ENCODE results near the gene GRM4.

GRM4 gene

DNA sequence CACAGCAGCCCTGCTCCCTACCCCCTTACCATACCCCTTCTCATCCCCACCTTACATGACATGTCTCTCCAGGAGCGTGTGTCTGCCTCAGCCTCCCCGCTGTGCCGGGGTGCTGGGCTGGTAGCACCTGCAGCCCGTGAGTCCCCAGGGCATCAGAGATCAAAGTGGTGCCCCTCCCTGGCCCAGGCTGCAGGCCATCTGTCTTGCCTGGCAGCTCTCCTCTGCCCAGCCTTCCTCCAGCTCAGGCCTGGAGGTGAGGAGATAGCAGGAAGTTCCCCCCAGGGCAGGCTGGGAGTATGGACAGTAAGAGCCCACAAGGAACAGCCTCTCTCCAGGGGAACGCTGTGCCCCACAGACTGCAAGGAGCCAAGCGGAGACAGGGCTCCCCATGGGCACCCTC is 35.3 kb downstream of the GRM4 start:
- no peak for DNase-seq (ENCODE audit: low read depth in 4 of 4, low spot score in 1 of 4)

DNA sequence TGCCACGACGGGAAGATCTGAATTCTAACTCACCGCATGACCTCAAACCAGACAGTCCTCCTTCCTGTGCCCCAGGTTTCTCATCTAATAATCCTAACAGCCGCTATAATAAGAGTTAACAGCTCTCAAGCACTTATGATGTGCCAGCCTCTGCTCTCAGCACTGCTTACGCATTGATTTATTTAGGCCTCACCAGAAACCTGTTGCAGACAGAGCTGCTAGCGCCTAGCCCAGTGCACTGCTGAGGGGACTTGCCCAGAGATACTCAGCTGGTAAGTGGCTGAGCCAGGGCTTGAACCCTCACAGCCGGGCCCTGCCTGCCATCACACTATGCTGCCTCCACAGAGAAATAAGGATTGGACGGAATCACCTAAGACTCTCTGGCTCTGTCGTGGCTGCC is 37.7 kb downstream of the GRM4 start:
- DNase-seq (ENCODE audit: low read depth in 4 of 4, low spot score in 1 of 4) = no peak

DNA sequence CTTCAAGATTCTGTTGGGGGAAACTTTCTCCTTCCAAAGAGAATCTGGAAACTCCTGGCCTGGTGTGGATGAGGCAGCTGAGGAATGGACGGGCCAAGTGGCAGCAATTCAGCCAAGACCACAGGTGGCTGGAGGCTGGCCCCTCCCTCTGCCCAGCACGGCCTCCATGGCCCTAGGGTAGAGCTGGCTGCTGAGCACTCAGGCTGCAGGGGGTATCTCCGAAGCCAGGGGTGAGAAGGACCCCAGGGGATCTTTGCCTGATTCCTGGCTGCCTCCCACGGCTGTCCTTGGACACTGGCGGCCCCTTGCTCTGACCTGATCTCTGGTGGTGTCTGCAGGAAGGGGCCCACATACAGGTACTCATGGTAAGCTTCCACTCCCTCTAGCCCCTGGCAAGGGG is 39.0 kb downstream of the GRM4 start:
- DNase-seq (ENCODE audit: low read depth in 4 of 4, low spot score in 1 of 4) = no peak

DNA sequence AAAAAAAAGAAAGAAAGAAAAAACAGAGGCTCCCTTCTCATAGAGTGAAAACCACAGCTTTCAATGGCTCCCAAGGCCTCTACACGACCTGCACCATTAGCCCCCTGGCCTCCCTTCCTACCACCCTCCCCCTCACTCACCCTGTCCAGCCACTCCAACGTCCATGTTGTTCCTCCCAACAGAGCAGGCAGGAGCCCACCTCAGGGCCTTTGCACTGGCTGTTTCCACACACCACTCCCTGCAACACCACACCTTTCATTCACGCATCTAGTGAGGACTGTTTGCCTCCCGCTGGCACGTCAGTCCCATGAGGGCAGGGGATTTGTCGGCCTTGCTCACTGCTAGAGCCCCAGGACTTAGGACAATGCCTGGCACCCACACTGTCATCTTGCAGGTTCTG is 39.5 kb downstream of the GRM4 start:
- no peak for DNase-seq (ENCODE audit: low read depth in 4 of 4, low spot score in 1 of 4)

DNA sequence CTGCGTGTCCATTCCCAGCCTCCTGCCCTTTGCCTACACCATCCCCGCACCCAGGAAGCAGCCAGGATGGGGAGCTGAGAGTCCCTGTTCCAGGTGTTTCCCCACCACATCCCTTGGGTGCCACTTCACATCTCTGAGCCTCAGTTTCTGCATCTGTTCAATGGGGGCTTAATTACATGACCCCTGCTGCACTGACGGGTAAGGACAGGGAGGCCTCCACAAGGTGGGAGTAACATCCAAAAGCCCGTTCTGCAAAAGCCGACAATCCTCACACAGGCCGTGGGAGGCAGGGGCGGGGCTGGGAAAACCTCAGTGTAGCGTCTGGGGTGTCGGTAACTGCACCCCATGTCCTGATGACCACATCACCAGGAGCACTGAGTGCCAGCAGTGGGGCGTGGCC is 41.3 kb downstream of the GRM4 start:
- DNase-seq (ENCODE audit: low read depth in 4 of 4, low spot score in 1 of 4) = no peak

DNA sequence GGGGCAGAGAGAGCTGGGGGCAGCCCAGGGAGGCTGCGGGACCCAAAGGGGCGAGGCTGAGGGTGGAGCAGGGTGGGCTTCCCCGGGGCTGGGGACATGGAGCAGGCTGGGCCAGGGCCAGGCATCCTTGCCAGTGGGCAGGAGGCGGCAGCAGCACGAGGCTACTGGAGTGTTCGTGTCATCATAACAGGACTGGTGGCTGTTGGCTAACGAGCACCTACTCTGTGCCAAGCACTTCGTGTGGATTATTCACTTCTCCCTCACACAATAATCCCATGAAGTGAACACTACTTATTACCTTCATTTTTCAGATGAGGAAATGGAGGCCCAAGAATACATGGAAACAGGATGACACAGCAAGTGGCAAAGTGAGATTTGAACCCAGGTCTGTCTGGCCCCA is 41.7 kb downstream of the GRM4 start:
- DNase-seq (ENCODE audit: low read depth in 4 of 4, low spot score in 1 of 4) = no peak

DNA sequence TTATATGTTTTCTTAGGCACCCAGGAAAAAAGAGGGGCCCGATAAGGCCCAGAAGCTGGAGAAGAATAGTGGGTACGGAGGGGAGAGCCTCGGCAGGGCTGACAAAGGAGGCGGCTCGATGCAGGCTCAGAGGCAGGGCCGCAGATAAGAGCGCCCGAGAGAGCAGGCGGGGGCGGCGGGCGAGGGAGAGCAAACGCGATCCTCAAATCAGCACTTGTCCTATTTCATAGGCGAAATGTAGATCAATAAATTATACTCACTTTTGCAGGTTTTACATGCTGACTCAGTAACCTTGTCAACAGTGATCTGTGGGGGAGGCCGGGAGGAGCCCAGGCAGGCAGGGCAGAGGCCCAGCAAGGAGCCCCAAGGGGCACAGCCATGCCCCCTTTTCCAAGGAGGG is 42.6 kb downstream of the GRM4 start:
- DNase-seq (ENCODE audit: low read depth in 4 of 4, low spot score in 1 of 4) = no peak

DNA sequence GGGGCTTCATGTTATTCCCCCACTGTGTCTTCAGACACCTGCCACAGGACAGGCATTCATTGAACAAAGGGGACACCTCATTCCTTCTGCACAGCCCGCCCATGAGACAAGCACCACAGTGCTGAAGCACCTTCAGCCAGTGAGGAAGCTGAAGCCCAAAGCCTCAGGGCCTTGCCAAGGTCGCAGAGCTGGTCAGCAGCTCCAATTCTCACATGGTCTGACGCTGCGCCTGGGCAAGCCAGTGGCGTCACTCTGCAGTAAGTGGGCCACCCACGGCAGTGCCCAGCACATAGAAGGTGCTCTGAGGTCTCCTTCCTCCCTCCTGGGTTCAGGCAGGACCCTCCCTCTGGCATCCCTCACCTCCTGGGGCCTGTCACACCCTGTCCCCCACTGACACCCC is 43.2 kb downstream of the GRM4 start:
- no peak for DNase-seq (ENCODE audit: low read depth in 4 of 4, low spot score in 1 of 4)

DNA sequence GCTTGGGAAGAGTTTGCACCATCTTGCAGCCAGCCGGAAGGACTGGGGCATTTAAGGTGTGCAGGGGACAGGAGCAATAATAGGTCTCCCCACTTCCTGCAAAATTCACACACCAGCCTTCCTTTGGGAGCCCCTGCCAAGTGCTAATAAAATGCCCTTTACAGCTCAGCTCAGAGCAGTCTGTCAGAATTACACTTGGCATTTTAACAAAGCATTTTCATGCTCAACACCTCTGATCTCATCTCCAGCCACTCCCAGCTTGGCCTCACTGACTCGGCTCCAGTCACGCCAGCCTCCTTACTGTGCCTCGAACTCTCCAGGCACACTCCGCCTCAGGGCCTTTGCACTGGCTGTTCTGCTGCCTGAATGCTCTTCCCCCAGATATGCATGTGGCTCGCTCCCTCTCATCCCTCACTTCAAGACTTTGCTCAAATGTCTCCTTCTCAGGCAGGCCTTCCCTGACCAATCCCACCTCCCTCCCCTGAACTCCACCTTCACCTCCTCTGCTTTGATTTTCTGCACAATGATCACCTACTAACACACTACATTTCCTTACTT is 43.7 kb downstream of the GRM4 start:
- DNase-seq (ENCODE audit: low read depth in 4 of 4, low spot score in 1 of 4) = no peak

DNA sequence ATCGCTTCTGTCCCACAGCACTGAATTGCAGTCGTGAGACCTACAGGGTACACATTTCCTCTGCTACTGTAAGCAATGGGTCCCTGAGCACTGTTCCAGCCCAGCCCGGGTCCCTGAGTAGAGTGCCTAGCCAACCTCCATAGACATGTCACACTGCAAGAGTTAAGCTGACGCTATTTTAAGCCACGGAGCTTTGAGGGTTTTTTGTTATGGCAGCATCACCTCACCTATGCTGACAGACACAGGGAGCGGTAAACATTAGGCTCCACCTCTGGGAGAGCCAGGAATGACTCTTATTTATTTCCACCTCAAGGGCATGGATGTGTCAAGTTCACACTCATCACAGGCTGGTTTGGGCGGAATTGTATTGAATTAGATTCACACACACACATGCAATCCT is 45.1 kb downstream of the GRM4 start:
- no peak for DNase-seq (ENCODE audit: low read depth in 4 of 4, low spot score in 1 of 4)

DNA sequence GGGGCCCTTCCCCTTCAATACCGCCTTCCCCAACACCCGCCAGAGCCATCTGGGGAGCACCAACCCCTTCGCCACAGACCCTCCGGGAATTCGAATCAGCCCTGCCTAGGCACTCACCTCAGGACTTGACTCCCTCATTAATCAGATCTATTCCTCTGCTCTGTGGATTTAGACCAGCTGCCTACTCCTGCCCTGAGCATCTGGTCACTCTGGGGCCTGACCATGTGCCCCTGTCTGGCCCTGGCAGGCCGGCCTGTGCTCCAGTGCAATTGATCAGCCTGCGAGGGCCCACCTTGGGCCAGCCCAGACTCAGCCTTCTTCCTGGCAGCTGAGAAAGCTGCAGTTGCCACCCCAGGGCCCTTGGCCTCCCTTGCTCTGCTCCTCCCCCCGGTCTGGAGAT is 46.0 kb downstream of the GRM4 start:
- no peak for DNase-seq (ENCODE audit: low read depth in 4 of 4, low spot score in 1 of 4)

DNA sequence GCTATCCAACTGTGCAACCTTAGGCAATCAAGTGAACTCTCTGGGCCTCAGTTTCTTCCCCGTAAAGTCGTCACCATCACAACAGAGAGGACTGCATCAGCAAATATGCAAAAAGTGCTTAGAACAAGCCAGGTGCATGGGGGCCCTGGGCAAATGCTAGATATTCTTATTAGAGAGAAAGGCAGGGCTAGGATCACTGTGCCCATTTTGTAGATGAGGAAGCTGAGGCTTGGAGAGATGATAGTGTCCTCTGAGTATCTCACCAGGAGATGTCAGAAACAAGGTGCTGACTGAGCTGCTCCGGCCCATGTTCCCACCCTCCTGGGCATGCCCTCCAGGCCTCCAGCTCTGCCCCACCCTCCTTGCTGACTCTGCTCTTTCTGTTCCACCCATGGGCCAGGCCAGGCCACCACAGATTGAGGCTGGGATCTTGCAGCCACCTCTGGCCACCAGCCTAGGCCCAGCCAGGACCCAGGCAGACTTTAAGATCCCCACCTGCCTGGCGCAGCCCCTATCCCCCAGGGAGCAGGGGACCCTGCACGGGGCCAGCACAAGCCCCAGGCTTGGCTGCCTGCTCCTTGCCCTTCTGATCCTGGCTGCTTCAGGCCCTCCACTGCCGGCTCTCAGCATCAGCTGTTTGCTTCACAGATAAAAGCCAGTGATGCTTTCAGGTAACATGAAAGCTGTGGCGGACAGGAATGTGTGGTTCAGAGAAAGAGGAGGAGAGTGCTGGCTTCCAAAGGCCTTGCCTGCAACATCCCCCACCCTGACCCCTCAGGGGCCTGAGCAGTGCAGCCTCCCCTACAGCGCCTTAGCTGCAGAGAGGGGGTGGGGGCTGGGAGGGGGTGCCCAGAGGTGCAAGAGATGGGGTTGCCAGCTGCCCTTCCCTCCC is 47.6 kb downstream of the GRM4 start:
- DNase-seq (ENCODE audit: low read depth in 4 of 4, low spot score in 1 of 4) = no peak

DNA sequence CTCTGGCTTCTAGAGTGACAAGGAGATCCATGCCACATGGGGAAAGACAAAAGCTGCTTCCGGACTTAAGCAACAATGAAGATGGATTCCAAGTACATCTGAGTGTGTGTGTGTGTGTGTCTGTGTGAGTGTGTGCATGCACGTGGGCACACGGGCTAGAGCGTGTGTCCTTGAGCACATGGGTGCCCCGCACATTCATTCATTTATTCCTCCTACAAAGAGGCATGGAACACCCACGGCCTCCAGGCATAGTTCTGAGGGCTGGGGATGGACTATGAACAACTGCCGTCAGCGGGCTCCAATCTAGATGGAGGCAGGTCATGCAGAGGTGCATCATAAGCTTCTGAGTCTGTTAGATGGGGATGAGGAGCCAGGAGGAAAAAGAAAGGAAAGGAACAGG is 49.1 kb downstream of the GRM4 start:
- no peak for DNase-seq (ENCODE audit: low read depth in 4 of 4, low spot score in 1 of 4)

DNA sequence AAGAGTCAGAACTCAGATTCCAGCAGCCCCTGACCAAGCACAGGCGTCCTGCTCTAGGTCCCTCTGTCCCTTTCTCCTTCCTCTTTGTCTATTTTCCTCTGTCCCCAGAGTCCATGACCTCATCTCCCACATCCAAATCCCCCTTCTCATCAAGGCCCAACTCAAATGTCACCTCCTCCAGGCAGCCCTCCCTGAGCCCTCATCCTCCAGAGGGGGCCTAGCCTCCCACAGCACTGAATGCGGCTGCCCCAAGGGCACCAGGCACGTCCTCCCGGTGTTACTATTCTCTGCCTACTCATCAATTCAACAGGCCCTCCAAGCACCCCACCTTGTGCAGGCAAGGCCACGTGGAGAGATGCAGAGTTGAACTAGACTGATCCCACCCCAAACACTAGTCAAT is 49.7 kb downstream of the GRM4 start:
- DNase-seq (ENCODE audit: low read depth in 4 of 4, low spot score in 1 of 4) = no peak

DNA sequence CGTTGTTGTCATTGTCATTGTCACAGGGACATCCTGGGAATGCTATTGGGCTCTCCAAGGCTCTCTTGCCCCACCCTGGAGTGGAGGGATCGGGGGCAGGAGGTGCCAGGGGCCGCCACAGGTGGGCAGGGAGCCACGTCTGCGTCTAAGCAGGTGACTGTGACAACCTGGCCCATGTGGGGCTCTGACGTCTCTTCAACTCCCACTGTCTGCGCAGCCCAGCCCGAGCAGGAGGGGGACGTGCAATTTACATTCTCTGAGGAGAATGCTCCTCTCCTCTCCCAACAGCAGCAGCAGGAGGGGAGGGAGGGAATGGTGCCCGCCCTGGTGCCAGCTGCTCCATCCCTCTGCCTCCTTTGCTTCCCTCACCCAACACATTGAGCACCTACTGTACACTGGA is 50.1 kb downstream of the GRM4 start:
- DNase-seq (ENCODE audit: low read depth in 4 of 4, low spot score in 1 of 4) = no peak

DNA sequence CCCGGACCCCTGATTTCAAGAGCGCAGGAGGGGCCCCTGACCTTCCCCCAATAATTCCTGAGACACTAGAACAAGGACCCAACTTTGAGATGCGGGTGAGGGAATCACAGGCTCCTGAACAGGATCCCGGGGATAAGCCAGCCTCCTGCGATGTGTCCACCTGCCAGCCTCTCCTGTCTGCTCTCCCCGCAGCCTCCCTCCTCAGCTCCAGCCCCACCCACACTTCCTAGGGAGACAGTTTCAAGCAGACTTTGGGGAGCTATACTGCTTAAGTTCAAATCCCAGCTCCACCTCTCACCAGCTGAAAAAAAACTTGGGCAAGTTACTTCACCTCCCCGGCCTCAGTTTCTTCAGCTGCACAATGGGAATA is 50.8 kb downstream of the GRM4 start:
- no peak for DNase-seq (ENCODE audit: low read depth in 4 of 4, low spot score in 1 of 4)

DNA sequence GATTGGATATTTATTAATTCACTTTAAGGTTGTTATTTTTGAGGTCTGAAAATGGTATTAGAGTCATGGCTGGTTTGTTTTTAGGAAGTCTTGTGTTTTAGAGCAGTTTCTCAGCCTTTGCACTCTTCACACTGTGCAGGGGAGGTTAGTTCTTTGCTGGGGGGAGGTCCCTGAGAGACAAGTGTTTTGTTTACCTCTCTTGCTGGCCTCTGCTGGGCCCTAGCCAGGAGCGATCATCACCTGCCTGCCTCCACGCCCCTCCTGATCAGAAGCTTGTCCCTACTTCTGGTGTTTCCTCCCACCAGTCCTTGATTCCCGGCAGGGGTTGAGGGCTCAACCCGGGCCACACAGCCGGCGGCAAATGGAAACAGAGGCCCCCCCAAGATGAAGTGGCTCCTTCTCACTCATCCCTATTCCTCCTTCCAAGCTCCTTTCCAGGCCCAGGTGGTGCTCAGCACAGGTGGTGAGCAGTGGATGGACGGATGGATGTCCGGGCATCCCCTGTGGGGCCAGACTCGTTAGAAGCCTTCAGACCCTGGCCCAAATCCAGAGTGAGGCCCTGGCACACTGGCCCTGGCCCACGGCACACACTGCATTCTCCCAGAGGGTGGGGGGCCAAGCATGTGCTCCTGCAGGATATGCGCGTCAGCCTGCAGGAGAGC is 51.3 kb downstream of the GRM4 start:
- DNase-seq (ENCODE audit: low read depth in 4 of 4, low spot score in 1 of 4) = no peak

DNA sequence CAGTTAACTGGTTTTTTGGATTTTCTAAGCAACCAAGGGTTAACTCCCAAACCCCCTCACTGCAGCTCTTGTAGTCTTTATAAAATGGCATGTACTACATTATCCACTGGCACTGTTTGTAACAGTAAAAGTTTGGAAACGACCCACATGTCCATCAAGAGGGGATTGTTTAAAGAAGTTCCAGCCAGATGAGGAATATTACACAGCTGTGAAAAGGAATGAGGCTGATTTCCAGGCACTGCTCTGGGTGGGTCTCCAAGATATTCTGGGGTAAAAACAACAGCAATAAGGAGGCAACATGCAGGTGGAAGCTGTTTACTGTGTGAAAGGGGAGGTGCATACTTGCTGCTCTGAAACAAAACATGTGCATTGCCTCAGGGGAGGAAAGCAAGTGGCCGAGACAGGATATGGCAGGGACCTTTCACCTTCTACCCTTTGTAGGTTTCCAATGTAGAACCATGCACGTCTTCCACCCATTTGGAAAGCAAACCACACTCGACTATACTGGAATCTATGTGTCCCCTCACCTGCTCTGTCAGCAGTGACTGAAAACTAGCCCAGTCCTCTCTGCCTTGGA is 51.9 kb downstream of the GRM4 start:
- no peak for DNase-seq (ENCODE audit: low read depth in 4 of 4, low spot score in 1 of 4)

DNA sequence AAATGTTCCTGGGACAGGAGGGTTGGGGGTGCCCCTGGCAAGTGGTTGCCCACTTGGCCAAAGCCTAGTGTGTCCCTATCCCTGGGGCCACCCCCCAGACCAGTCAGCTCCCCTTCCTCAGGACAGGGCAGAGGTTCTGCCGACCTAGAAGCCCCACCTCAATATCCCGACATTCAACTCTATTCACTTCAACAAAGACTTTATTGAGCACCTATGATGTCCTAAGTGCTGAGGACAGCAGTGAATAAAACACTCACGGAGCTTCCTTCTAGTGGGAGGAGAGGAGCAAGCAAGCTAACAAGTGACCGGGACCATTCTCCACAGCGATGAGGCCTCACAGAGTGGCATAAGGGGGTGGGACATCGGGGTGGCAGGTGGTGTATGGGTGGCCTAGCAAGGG is 52.7 kb downstream of the GRM4 start:
- no peak for DNase-seq (ENCODE audit: low read depth in 4 of 4, low spot score in 1 of 4)

DNA sequence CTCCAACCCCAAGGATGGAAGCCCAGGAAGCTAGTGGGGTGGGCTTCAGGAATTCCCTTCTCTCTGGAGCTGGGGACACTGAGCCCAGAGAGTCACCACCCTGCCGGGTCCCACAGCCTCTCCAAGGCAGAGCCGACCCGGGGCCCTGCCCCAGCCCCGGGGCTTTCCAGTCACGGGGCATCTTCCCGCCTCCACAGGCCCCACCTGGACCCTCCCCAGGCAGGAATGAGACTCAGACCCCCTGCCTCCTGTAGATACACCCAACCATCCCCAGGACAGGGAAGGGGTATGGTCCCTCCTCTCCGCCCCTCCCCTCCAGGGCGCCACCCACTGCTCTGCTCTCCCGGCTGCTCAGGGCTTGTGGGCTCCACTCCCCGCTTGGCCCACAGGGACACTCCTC is 53.3 kb downstream of the GRM4 start:
- DNase-seq (ENCODE audit: low read depth in 4 of 4, low spot score in 1 of 4) = no peak

DNA sequence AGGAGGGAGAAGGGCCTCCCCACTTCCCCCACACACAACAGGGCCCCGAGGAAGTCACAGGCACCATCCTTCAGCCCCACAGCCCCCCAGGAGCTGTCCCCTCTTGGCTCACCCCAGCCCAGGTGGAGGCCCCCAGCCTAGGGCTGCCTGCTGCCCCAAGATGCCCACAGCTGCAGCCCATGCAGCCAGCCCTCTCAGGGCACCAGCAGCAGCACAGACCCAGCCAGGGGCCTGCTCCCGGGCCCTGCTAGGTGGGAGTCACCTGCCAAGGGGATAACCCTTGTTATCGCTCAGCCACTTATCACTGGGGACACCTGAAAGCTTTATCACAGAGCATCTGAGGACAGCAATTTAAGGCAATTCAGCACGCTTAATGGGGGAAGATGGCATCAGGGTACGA is 55.0 kb downstream of the GRM4 start:
- no peak for DNase-seq (ENCODE audit: low read depth in 4 of 4, low spot score in 1 of 4)

DNA sequence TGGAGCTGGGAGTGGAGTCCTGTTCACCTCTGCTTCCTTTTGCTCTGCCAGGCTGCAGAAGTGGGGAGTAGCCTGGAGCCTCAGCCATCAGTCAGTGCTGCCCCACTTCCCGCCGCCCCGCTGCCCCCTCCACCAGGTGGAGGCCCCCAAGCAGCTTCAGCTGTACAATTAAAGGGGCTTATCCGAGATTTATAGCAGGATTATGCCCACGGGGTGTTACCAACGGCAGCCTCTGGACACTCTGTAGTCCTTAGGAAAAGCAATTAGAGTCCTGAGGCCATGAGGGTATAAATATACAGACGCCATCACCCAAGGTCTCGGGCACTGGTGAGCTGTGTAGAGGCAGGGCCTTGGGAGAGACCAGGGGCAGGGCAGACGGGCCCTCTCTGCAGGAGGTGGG is 55.4 kb downstream of the GRM4 start:
- DNase-seq (ENCODE audit: low read depth in 4 of 4, low spot score in 1 of 4) = no peak

Data from stimulated activated CD4-positive, alpha-beta T cell treated with anti-CD3 and anti-CD28 coated beads, Interleukin-1b, Interleukin-23, amount 100 ng/mL, for 24 hours (primary cell).